NCI-H446 (cell line): ENCODE measurements around the gene PPRC1.

ENCODE experiments used
- DNase-seq, 2 experiments: peaks; one replicate each; lab custom pipeline; 2025; lab: John Stamatoyannopoulos, UW

The PPRC1 gene

DNA sequence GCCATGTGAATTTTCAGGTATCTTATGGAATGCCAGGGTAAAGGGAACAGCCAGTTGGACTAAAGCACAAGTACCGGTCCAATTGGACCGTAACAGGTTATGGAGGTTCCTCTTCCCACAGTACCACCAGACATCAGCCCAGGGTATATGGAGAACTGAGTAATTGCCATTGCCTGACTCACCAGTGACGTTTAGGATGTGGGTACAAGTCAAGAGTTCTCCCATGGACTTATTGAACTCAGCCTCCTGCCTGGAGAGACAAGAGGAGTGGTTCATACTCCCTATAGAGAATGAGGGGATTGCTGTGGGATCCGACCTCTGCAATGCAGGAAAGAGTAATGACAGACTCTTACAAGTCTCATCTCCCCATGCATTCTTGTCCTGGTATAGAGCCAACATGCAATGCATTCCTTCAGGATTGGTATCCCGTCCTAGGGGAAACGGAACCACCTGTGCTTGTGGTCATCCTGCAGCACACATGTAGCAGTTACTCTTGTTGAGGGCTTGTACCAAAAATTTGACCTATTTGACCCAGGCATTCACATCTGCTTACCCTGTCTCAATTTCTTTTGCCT is 62.5 kb downstream of the PPRC1 start:
- DNase-seq, result no peak

DNA sequence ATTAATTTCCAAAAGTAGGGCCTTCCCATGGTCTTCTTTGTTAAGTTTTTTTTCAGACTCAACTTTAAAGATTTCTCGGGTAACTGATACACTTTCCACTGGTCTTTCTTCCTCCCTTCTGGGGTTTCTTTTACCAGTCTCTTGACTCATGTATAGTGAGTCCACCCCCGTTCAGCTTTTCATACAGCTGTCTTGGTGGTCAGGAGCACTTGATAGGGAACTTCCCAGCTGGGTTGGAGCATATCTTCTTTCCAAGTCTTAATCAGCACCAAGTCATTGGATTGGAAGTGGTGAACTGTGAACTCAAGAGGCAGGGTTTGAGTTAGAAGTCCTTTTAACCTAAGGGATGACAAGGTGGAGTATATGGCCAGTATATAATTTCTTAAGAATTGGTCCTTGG is 64.1 kb downstream of the PPRC1 start:
- no peak for DNase-seq

DNA sequence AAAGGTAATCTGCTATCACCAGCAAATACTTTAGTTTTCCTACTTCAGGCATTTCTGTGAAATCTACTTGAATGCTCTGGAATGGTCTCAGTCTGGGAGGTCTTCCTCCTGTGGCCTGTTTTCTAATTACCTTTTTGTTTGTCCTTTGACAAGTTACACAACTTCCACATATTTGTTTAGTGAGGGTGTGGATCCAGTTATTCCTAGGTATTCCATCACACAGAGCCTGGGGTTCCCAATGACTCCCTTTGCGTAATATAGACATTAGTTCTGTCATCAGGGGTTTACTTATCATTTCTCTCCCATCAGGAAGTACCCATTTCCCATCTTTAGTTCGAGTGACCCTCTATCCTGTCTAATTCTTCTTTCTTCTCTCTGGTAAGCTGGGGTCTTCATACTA is 65.2 kb downstream of the PPRC1 start:
- no peak for DNase-seq
